Activated naive CD4-positive, alpha-beta T cell (primary cell): ENCODE measurements around the gene RXRA.

Experiments used
- DNase-seq, 4 experiments: peaks; one replicate each; lab custom pipeline; 2025; lab: John Stamatoyannopoulos, UW

The RXRA gene

DNA sequence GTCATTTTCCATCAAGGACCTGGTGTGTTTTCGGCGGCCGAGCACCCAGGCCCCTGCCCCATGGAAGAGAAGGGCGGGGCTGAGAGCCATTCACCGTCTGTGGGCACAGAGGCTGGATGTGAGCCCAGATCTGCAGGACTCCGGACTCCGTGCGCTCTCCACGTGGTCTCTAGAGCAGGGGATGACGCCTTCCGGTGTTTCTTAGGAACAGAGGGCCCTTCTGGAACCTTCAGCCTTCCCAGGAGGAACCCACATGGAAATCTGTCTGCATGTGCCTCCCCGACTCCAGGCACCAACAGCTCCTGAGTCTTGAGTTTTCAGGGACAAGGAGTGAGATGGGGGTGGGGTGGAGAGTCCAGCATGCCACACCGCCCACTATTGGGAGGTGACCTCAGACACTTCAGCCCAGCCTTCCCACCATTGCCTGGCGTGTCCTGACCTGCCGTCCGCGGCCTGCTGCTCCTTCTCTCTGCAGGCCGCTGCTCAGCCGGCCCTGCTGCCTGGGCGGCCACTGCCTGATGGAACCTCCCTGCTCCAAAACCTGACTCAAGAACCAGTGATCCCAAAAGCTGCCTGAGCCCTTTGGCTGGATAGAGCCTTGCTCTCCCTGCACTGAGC, 2.4 kb upstream of the RXRA start:
- DNase-seq, result no peak

DNA sequence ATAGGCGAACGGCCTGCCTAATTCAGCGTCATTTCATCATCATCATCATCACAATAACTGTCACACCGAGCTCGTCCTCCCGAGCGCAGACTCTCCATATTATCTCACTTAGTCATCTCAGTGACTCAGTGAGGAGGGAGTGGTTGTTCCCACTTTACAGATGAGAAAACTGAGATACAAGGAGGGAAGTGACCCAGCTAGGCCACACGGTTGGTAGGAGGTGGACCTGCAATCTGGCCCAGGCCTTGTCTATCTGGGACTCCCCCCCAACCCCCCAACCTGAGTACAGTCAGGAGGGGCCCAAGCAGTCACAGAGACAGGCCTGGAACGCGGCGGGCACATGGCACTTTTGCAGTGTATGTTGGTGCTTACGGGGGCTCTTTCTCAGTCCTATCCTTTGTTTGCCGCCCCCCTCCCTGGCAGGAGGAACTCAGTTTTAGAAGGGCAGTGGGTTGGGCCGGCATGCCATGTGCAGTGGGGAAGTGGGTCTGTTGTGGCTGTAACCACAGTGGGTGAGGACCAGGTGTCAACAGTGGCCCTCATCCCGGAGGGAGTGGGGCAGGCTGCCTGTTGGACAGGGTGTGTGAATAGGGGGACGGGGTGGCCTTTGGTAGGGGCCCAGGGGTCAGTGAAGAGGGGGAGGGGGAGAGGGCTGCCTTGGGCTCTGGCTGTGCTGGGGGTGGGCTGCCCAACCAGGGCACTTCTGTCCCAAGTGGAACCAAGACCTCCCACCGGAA, 1.7 kb upstream of the RXRA start:
- no peak for DNase-seq

DNA sequence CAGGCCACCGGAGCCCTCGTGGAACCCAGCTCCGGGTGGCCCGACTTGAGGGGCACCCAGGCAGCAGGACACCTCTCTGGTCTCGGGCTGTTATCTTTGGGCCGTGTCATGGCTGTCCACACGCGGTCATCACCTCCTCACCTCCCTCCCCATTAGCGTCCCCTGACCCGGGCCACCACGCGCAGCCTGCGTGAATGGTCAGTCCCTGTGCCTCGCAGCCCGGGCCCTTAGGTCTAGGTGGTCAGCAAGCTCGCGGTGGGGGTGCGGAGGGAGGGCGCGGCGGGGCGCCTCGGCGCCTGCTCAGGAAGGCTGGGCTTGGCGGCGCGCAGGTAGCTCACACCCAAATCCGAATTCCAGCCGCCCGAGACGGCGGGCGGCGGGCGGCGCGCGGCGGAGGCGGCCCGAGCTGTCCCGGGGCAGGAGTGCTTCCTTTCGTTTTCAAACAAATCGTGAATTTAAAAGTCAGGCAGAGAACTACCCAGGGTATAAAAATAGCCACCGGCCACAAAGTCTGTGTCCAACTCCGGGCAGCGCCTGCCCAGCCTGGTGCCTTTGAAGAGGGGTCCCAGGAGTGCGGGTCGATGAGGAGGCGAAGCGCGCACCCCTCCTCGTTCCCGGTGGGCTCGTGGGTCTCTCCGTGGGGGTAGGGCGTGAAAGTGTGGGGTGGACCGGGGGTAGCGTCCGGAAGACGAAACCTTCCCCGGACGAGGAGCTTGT, 1.0 kb upstream of the RXRA start:
- DNase-seq, result no peak

DNA sequence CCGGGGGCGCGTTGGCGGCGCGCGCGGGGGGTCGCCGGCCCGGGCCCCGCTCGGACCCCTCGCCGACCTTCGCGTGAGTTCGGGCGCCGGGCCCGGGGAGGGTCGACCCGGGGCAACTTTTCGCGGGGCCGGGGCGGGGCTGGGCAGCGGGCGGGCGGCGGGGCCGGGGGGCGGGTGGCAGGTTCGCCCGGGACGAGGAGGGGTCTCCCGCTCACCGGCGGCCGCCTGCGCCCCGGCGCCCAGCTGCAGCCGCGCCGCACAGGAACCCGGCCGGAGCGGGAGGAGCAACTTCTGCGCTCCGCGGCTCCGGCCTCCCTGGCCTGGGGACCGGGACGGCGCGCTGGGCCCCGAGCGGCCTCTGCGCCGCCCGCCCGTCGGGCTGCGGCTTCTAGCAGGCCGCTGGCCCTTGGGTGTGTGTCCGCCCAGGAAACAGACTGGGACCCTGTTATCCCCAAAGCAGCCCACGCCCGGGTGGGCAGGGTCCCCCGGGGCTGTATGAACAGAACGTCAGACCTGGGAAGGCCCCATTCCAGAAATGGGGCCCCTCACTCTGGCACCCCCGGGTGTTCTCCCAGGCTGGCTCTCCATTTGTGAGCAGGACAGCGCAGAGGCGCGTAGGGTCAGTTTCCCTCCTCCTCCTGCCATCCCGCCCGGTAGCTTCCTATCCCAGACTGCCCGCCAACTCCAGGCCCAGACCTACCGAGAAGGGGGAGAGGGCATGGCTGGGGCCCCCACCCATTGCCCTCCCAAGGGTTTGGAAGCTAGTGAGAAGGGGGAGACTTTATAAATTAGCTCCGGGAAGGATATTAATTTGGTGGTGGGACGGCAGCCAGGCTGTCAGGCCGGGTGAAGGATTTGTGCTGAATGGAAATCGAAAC, 708 bp downstream of the RXRA start:
- DNase-seq, result no peak

DNA sequence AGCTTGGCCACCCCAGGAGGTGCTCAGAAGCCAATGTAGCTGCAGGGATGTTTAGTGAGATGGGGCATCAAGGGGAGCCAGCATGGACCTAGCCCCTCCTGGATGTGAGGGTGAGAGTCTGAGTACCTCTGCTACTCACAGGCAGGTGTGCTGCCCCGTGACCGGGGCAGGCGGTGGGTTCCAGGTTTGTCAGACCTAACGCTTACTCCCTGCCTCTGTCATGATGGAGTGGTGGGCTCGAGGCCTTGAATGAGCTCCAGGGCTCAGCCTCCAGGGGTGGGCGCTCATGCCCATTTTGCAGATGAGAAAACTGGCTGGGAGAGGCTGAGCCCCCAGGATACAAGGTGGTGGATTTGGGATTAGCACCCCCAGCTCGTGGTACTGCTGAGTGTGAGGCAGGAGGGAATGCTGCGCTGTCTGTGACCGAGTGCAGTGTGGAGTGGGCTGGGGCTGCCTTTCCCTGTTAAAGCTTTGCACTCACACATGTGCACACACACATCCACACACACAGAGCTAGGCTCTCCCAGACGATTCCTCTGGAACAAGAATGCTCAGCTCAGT, 1.5 kb downstream of the RXRA start:
- DNase-seq, result no peak

DNA sequence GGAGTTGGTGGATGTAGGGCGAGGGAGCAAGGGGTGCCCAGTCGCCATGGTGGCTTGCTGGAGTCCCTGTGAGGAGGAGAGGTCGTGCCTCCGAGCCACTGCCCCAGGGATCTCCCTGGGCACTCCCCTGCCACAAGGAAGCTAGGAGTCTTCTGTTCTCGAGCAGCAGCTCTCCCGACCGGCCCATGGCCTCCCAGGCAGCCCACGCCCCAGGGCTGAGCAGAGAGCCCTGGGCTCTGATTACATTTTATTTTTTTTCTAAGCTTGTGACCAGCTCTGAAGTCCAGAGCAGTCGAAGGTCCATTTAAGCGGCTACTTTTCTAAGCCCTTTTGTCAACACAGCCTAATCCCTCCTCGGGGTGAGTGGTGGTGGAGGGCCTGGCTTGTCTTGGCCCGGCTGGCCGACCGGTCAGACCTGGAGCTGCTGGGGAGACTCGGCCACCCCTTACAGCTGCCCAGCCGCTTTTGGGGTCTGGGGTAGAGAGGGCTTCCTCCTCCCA, 2.1 kb downstream of the RXRA start:
- DNase-seq, result no peak

DNA sequence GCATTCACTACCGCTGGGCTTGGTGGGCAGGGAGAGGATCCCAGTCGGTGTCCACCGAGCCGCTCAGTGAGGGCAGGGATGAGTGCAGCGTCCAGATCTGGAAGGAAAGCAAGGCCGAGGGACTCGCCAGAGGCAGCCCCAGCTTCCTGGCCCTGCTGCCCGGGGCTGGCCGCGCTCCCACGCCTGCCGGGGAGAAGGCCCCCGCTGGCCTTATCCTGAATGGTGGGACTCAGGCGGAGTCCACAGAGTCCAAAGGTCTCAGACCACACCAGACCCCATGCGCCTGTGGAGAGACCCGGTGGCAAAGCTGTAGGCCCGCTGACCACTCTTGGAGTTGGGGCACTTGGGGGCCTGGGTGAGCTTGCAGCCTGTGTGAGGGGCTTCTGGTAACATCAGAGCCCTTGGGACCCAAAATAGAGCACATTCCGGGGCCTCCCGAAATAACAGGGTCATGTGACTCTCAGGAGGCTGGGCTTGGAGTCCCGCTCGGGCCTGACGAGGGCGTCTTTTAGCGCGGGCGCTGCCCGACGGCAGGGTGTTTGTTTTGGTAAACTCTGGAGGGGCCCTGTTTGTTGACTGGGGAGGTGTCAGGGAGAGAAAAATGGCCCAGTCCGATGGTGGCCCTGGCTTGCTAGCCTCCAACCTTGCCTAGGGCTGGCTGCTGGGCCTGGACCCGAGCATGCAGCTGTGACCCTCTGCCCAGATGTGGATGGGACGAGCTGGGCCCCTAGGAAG, 2.8 kb downstream of the RXRA start:
- no peak for DNase-seq

DNA sequence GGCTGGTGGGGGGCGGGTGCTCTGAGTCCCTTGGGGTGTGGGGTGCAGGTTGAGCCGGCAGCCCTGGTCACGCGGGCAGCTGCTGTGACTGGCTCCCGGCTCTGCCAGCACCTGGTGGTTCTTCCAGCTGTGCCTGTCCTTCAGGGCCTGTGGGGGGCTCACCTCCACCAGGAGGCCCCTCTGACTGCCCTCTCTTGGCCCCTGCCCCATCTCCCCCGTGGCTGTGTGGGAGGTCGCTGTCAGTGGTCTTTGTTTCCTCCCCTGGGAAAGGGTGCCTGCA, 3.3 kb downstream of the RXRA start:
- no peak for DNase-seq

DNA sequence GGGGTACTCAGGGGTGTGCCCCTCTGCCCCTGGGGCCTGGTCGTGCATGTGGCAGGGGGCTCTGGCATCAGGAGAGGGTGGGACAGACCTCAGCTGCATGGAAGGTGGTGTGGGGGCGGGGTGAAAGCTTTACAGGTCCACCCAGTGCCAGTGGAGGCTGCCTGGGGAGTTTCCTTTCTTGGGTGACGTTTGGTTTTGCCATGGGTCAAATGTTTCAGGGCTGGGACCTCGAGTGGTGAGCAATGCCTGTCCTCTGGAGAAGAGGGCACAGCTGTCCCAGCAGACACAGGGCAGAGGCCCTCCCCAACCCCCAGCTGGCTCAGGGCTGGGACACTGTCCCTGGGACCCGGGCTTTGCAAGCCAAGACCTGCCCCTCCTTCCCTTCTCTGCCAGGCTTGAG, 3.6 kb downstream of the RXRA start:
- DNase-seq, result no peak

DNA sequence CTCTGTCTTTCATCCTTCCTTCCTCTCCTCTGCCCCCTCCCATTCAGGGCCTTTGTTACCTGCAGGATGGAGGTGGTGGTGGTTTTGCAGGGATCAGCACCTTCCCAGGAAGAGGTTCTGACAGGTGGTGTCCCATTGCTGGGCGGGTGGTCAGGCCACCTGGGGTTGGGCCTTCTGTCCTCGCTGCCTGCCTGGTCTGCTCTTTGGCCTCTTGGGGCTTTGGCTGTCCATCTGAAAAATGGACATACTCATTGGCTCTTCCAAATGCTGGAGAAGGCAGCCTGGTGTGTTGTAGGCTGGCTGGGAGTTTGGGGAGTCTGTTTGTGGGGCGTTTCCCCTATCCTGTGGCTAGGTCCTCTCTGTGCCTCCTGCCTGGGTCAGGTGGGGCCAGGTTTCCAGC, 4.3 kb downstream of the RXRA start:
- DNase-seq, result no peak

DNA sequence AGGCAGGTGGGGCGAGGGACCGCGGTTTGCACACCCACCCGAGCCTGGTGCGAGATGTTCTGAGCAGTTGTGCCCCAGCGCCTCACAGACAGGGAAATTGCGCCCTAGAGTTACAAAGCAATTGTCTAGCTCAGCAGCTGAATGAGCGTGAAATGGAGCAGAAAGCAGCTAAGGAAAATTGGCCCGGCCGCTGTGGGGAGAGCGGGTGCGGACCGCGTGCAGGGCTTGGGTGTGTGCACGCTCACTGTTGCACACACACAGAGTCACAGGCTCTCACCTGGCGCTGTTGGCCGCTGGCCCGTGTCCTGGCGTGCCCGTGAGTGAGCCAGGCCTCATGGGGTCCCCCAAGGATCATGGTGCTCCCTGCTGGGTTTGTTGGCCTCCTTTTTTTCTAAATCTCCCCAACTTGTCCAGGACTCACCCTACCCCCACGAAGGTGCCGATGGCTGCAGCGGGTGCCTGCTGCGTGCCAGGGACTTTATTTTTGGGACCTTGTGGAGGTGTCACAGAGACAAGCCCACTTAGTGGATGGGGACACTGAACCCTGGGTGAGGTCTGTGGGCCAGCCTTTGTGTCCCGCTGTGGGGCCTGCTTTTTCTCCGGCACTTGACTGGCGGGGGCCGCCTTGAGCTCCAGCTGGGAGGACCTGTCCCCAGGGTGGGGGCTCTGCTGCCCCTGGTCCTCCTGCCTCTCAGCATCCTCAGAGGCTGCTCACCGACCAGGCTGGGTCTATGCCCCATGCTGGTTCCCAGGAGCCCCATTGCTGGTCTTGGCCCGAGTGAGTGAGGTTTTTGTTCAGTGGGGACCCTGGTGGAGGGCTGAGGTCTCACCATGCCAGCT, 5.2 kb downstream of the RXRA start:
- DNase-seq, result no peak

DNA sequence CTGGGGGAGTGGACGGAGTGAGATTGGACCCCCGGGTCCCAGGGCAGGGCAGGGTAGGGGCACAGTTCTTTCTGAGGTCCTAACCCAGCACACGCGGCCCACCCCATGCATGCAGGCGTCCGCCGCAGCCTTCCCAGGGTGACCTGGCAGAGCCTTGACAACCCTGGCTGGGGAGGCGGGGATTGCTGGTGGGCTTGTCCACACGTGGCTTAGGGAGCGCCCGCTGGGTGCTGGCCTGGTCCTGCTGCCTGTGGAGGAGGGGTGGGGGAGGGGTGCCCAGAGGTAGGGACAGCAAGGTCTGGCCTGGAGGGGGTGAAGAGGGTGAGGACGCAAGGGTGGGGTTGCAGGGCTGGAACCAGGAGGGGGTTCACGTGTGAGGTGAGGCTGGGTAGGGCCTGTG, 6.0 kb downstream of the RXRA start:
- no peak for DNase-seq

DNA sequence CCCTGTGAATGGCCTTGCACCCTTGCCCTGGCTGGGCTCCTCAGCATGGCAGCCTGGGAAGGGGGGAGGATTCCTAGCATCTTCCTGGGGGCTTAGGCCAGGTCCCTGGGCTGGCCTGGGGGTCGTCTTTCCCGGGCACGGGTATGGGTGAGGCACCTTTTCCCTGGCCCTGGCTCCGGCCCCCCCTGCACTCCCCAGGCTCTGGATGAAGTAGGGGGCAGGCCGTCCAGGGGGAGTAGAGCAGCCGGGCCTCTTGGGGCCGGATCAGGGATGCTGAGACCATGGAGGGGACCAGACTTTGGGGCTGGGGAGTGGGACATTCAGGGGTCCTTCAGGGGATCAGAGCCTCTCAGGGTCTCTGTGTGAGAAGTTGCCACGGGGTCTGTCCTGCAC, 6.6 kb downstream of the RXRA start:
- DNase-seq, result no peak

DNA sequence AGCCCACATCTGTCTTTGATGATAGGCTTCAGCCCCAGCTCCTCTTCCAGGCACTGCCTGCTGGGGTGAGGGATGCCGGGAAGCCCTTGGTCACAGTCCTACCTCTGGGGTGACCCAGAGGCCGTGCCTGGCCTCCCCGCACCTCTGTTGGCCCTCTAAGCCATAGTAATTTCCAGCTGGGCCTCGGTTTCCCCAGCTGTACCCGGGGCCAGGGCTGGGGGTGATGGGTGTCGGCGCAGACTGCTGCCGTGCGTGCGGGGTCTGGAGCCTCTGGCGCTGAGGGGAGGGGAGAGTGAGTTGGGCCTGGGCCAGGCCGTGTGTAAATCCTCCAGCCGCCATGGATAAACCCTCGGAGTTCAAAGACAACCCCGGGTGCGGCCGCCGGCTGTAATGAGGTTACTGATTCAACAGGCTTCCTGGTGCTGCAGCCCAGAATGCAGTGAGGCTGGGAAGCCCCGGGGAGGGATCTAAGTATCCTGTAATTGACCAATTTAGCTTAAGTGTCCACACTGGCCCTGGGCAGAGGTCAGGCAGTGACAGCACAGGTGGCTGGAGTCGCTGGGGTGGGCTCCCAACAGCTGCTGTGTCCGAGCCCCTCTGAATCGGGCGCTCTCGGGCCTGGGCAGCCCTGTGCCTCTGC, 7.1 kb downstream of the RXRA start:
- DNase-seq, result no peak

DNA sequence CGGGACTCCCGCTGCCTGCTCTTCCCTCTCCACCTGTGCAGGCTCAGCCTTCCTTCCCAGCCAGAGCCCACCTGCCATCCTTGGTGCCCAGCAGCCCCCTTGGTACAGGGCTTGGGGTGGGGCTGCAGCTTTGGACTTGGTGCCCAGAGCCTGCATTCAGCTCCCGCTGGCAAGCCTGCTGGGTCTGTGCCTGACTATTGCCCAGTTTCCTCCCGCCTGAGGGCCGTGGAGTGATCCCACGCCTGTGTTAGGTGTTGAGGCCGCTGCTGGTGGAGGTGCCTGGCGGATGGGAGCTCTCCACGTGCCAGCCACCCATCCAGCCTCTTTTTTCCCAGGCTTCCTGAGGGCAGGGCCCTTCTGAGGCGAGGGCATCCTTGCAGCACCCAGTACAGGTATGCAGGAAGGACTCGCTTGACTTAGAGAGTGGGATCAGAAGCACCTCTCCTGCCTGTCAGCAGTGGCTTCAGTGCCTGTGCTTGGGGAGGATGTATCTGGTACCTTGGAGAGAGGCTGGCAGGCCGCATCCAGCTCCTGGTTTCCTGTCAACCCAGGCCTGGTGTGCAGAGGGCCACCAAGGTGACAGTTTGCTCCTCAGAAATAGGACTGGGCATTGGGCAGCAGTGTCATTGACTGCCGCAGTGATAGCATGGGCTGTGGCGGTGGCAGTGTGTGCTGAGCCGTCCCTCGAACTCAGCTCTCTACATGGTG, 7.8 kb downstream of the RXRA start:
- DNase-seq, result no peak

DNA sequence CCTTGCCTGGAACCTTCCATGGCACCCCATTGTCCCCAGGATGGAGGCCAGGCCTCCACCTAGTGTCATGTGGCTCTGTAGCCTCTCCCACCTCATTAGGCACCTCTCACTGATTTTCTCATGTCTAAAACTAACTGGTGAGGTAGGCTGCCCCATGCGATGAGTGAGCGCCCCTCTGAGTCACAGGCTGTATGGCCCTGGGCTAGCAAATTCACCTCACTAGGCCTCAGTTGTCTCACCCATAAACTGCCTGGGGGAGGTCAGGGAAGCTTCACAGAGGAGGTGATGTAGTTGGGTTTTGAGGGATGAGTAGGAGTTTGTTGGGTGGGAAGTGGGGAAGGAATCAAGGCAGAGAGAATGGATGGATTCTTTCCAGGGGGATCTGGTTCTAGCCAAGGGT, 8.8 kb downstream of the RXRA start:
- no peak for DNase-seq

DNA sequence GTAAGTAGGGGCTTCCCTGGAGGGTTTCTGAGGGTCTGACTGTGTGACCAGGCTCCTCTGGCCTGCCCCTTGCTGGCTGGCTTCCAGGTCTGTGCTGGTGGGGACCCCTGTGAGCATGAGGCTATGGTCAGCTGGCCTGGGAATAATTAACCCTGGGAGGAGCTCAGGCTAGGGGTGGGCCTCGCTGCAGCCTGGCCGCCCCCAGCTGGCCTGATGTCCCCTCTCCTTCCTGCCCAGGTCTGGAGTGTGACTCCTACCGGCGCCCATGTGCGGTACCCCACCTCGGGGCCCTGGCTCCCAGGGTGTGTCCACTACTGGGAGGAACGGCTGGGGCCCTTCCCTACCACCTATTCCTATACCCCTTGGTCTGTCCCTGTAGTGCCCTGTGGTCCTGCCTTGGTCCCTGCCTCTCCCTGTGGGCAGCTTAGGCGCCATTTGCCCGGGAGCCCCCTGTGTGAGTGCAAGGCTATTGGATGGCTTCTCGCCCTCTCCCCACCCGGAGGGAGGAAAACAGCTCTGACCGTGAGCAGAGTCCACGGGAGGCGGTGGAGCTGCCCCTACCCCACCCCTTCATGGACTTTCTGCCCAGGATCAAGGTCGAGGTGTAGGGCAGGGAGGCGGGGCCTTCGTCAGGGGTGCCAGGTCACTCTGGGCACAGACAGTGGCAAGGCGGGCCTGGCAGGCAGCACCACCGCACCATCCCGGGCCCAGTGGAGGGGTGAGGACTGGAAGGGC, 9.4 kb downstream of the RXRA start:
- DNase-seq, result no peak

DNA sequence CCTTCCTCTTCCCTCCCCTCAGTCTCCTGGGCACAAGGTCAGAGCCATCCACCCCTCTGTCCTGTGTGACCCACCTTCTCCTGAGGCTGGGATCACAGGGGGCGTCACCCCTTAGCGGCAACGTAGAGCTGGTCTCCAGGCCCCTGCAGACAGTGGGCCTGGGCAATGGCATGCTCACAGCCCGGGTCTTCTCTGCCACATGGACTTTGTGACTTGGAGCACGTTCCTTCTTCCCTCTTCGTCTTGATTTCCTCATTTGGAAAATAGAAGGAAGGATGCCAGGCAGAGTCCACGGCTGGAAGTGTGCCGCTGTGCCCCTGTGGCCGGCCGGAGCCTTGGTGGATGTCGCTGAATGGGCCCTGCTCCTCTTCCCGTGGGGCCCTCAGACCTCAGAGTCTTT, 10.0 kb downstream of the RXRA start:
- no peak for DNase-seq

DNA sequence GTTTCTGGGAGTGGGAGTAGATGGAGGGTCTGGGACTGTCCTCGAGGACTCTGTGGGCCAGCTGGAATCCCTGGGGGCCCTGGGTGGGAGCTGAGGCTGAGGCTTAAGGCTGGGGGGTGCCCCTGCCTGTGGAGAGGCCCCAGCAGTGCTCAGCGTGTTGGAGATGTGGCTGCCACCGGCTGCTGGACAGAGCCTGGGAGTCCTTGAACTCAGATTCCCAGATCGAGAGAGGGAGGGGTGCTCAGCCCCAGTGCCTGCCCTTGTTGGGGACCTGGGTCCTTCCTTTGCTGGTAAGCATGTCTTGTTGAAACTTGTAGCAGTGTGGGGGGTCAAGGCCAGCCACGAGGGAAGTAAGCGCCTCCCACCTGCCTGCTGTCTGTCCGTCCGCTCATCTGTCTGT, 10.7 kb downstream of the RXRA start:
- no peak for DNase-seq
